ENCODE results near the gene ISG20L2. TPM values are rescaled to one million over a fixed set of nuclear protein-coding genes. Genes with fewer than 3 reads are reported as not detected.

Gene ISG20L2
- total RNA-seq, 1 experiment from 2014 or later, result 18.4 TPM

DNA sequence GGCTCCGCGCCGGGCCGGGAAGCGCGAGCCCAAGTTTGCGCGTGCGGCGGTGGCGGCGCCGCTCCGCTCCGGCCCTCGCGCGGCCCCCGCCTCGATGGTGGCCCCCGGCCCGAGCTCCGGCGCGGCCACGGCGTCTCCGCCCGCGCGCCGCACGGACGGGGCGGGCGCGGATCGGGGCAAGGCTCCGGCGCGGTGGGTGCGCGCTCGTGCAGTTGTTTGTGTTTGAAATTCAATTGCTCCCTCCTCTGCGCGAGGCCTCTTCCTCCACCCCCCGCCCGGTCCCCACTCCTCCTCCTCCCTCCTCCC, 22.8 kb upstream of the ISG20L2 start, which contains the start of gene HDGF:
Gene HDGF (minus strand): TSS at position 225 of the 306 bp plus-strand sequence. CDS start 246 bp downstream, outside the sequence.
- H3K9ac ChIP-seq (ENCODE audit: low read length), result peak within 1 kb of the TSS; percentile 94
- no peaks in the 10 kb centered on the region for H3K27me3 ChIP-seq (ENCODE audit: low read length)
- H3K4me2 ChIP-seq (ENCODE audit: low read depth, low read length, poor library complexity, severe bottlenecking), result peak within 1 kb of the TSS; percentile 91
- H3K79me2 ChIP-seq (ENCODE audit: low read length), result peaks cover 63% of the 10 kb centered on the region
- peak within 1 kb of the TSS; percentile 92 for H3K27ac ChIP-seq (ENCODE audit: low read length)
- peaks cover 51% of the 10 kb centered on the region for H3K4me1 ChIP-seq (ENCODE audit: low read length)
- peaks cover 16% of the 10 kb centered on the region for H4K20me1 ChIP-seq (ENCODE audit: insufficient read depth, low read depth, low read length)
- 0 out of 2 replicates have a peak, but pooled peaks cover under 1% of the 10 kb centered on the region for H3K36me3 ChIP-seq (ENCODE audit: insufficient read depth, low read length)
- H3K4me3 ChIP-seq (ENCODE audit: low read length), result peak within 1 kb of the TSS; percentile 94
- H2AFZ ChIP-seq (ENCODE audit: low read length), result peak within 1 kb of the TSS; percentile 51; the same call in 1 of the 2 replicates
- DNase-seq, result no peak
- no peaks in the 10 kb centered on the region for H3K9me2 ChIP-seq (replicated peaks; ENCODE audit: insufficient read depth, low read length)
- H3K9me3 ChIP-seq (ENCODE audit: low read length), result no peaks in the 10 kb centered on the region

DNA sequence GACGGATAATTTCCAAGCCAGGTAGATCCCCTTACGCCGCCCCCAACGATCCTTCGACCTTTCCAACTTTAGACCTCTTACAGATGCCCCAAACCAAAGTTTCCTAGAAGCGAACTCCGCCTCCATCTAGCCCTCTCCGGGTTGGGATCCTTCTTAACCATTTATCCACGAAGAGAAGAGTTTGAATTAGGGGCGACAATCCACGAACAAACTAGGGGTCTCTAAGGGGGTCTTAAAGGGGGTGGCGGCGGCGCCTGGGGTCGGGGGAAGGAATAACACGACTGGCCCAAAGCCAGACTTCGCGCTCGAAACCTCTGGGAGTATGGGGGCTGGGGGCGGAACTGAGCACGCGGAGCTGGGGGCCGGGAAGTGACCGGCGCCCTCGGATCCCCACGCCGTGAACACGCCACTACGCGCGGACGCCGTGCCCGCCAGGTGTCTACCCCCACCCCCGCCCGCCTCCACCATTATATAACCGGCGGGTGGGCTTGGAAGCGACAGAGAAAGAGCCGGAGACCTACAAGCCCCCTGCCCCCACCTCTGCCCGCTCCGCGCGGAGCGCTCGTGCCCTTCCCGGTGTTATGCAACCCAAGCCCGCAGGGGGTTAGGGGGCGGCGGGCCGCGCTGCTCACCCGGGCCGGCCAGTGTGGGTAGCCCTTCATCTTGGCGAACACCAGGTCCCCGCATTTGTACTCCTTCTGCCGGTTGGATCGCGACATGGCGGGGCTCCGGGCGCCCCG, 22.3 kb upstream of the ISG20L2 start:
- peak overlapping the region; percentile 92 for H3K27ac ChIP-seq (ENCODE audit: low read length)
- DNase-seq, result peak; percentile 84
- H3K9ac ChIP-seq (ENCODE audit: low read length), result peak overlapping the region; percentile 94
- peaks cover 5% of the 10 kb centered on the region; the same call in 1 of the 2 replicates for H3K36me3 ChIP-seq (ENCODE audit: insufficient read depth, low read length)
- peaks cover 68% of the 10 kb centered on the region for H3K79me2 ChIP-seq (ENCODE audit: low read length)
- H2AFZ ChIP-seq (ENCODE audit: low read length), result no peak overlapping the region
- no peaks in the 10 kb centered on the region for H3K9me3 ChIP-seq (ENCODE audit: low read length)
- peak overlapping the region; percentile 94 for H3K4me3 ChIP-seq (ENCODE audit: low read length)
- H3K4me1 ChIP-seq (ENCODE audit: low read length), result peaks cover 56% of the 10 kb centered on the region
- H3K27me3 ChIP-seq (ENCODE audit: low read length), result no peaks in the 10 kb centered on the region
- no peaks in the 10 kb centered on the region for H3K9me2 ChIP-seq (replicated peaks; ENCODE audit: insufficient read depth, low read length)
- peak overlapping the region; percentile 91 for H3K4me2 ChIP-seq (ENCODE audit: low read depth, low read length, poor library complexity, severe bottlenecking)
- peaks cover 21% of the 10 kb centered on the region for H4K20me1 ChIP-seq (ENCODE audit: insufficient read depth, low read depth, low read length)

DNA sequence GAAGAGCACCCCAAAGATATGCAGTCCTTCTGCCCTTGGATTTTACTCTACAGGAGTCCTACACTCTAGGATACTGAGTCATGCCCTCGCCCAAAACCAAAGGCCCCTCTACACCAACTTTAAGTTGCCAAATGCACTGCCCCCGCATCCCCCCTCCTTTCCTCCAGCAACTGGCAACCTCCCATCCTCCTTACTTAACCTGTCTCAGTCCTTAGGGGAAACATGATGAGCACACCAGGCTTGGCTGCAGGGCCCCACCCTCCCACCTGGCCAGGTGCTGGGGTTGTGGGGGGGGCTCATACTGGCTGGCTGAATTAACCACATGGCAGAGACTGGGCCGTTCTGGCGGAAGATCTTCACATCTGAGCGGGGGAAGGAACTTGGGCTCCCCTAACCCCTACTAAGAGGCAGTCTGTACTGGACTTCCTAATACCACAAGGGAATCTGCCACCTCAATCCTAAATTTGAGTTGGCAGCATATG, 21.7 kb upstream of the ISG20L2 start:
- Histone ChIP-seq H3K4me2 (ENCODE audit: low read depth, low read length, poor library complexity, severe bottlenecking) (peak overlapping the region; percentile 91), H2AFZ (ENCODE audit: low read length) (no peak overlapping the region), H3K9ac (ENCODE audit: low read length) (peak overlapping the region; percentile 94), H3K4me1 (ENCODE audit: low read length) (peaks cover 59% of the 10 kb centered on the region), H3K9me2 (replicated peaks; ENCODE audit: insufficient read depth, low read length) (no peaks in the 10 kb centered on the region), H3K9me3 (ENCODE audit: low read length) (no peaks in the 10 kb centered on the region), H3K27me3 (ENCODE audit: low read length) (no peaks in the 10 kb centered on the region), H3K36me3 (ENCODE audit: insufficient read depth, low read length) (peaks cover 10% of the 10 kb centered on the region; the same call in 1 of the 2 replicates), H3K4me3 (ENCODE audit: low read length) (peak overlapping the region; percentile 94), H3K79me2 (ENCODE audit: low read length) (peaks cover 75% of the 10 kb centered on the region), H3K27ac (ENCODE audit: low read length) (peak overlapping the region; percentile 92), H4K20me1 (ENCODE audit: insufficient read depth, low read depth, low read length) (peaks cover 25% of the 10 kb centered on the region)
- DNase-seq, result peak; percentile 84

DNA sequence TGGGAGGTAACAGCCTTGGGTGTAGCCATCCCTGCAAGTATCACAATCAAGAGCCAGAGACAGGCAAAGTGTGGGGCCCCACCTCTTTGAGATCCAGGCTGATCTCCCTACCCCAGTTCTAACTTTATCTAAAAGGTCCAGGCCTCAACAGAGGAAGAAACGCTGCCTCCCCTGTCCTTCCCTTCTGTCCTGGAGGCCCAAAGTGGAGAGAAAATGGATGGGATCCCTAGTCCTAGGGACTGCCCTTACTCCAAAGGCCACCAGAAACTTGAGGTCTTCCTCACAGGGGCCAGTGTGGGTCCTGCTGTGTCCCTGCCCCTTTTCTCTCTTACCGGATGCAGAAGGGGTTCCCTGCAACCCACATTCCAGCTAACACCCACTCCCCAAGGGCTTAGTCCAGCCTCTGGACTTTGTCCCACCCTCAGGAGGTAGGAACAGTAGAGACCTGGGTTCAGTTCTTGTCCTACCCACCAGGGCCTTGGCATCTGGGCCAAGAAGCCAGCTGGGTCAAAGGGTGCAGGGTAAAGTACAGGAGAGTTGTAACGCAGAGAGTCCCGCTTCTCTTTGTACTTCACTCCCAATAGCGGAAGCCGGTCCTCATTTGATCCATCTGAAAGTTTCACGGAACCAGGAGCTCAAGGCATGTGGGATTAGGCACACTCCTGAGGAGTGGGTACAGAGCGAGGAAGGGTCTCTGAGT, 21.0 kb upstream of the ISG20L2 start:
- Histone ChIP-seq H4K20me1 (ENCODE audit: insufficient read depth, low read depth, low read length) (peaks cover 25% of the 10 kb centered on the region), H3K36me3 (ENCODE audit: insufficient read depth, low read length) (peaks cover 10% of the 10 kb centered on the region; the same call in 1 of the 2 replicates), H3K9me2 (replicated peaks; ENCODE audit: insufficient read depth, low read length) (no peaks in the 10 kb centered on the region), H3K27me3 (ENCODE audit: low read length) (no peaks in the 10 kb centered on the region), H3K9me3 (ENCODE audit: low read length) (no peaks in the 10 kb centered on the region), H3K4me2 (ENCODE audit: low read depth, low read length, poor library complexity, severe bottlenecking) (peak overlapping the region; percentile 91), H3K4me1 (ENCODE audit: low read length) (peaks cover 55% of the 10 kb centered on the region), H3K9ac (ENCODE audit: low read length) (peak overlapping the region; percentile 94), H3K4me3 (ENCODE audit: low read length) (peak overlapping the region; percentile 94), H2AFZ (ENCODE audit: low read length) (no peak overlapping the region), H3K79me2 (ENCODE audit: low read length) (peaks cover 81% of the 10 kb centered on the region), H3K27ac (ENCODE audit: low read length) (peak overlapping the region; percentile 92)
- peak; percentile 56 for DNase-seq

DNA sequence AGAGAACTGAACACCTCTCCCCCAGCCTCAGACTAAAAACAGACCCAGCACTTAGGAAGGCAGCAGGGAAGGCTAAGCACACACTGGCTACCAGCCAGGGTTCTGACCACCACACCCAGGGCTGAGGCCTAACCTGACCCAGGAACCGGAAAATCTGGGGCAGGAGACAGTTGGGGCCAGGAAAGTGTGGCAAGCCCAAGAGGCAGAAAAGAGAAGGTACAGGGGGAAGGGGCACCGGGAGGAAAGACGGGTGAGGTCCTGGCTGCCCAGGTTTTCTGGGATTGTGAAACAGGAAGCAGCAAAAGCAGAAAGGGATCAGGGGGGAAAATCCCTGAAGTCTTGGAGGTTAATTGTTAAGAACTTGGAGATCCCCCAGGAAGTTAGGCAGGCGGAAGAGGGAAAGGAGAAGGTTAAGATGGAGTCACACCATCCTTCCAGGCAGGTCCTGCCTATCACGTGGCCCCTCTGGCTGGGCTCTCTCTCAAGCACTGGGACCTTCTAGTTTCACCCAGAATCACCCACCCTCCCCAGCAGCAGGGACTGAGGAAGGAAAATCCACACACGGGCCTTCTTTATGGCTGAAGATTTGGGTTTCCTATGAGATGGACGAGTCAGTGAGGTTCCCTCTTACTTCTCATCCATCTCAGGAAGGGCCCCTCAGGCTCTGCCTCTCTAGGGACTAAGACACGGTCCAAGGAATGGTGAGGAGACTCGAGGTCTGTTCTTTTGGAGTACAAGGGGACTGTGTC, 20.3 kb upstream of the ISG20L2 start:
- peak overlapping the region; percentile 94 for H3K4me3 ChIP-seq (ENCODE audit: low read length)
- H3K4me1 ChIP-seq (ENCODE audit: low read length), result peaks cover 55% of the 10 kb centered on the region
- H3K36me3 ChIP-seq (ENCODE audit: insufficient read depth, low read length), result peaks cover 10% of the 10 kb centered on the region; the same call in 1 of the 2 replicates
- H3K9ac ChIP-seq (ENCODE audit: low read length), result peak overlapping the region; percentile 94
- no peaks in the 10 kb centered on the region for H3K9me3 ChIP-seq (ENCODE audit: low read length)
- no peaks in the 10 kb centered on the region for H3K9me2 ChIP-seq (replicated peaks; ENCODE audit: insufficient read depth, low read length)
- peaks cover 81% of the 10 kb centered on the region for H3K79me2 ChIP-seq (ENCODE audit: low read length)
- H3K27me3 ChIP-seq (ENCODE audit: low read length), result no peaks in the 10 kb centered on the region
- peak overlapping the region; percentile 92 for H3K27ac ChIP-seq (ENCODE audit: low read length)
- H2AFZ ChIP-seq (ENCODE audit: low read length), result no peak overlapping the region
- H4K20me1 ChIP-seq (ENCODE audit: insufficient read depth, low read depth, low read length), result peaks cover 25% of the 10 kb centered on the region
- H3K4me2 ChIP-seq (ENCODE audit: low read depth, low read length, poor library complexity, severe bottlenecking), result peak overlapping the region; percentile 91
- no peak for DNase-seq

DNA sequence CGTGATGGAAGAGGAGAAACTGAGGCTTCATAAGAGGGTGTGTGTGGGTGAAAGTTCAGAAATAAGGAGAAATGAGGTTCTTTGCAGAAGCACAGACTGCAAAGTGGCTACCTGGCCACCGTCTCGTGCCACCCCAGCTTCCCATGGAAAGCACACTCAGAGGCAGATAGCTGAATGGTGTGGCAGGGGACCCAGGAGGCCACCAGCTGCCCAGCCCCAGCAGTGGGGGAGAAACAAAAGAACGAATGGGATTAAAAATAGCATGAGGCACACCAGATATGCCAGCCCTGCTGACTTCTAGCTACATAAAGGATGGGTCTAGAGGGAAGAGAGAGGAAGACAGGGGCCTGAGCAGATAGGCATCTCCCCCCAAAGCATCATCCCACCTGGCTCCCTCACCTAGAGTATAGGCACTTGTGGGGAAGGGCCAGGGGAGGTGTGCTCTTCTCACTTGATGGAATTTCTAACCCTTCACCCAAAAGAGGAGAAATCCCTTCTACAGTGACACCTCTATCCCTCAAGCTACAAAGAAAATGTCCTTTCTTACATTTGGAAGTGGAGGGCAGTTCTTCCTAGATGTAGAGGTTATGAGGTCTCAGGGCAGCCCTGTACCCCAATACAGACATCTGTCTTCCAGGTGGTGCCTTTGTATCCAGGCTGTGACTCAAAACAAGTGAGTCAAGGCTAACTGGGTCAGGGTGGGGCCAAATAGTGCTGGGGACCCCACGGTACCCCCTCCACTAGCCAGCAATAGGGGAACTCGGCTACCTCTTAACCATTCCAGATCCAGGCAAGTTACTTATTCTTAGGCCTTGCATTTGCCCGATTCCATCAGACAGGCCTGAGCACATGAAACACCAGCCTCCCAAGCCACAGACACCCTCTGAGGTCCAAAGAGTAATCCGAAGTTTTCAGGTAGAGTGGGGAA, 19.4 kb upstream of the ISG20L2 start:
- Histone ChIP-seq H4K20me1 (ENCODE audit: insufficient read depth, low read depth, low read length) (peaks cover 25% of the 10 kb centered on the region), H2AFZ (ENCODE audit: low read length) (no peak overlapping the region), H3K79me2 (ENCODE audit: low read length) (peaks cover 78% of the 10 kb centered on the region), H3K9ac (ENCODE audit: low read length) (peak overlapping the region; percentile 94), H3K27ac (ENCODE audit: low read length) (peak overlapping the region; percentile 92), H3K4me2 (ENCODE audit: low read depth, low read length, poor library complexity, severe bottlenecking) (peak overlapping the region; percentile 91), H3K4me1 (ENCODE audit: low read length) (peaks cover 52% of the 10 kb centered on the region), H3K27me3 (ENCODE audit: low read length) (no peaks in the 10 kb centered on the region), H3K9me3 (ENCODE audit: low read length) (no peaks in the 10 kb centered on the region), H3K9me2 (replicated peaks; ENCODE audit: insufficient read depth, low read length) (no peaks in the 10 kb centered on the region), H3K36me3 (ENCODE audit: insufficient read depth, low read length) (peaks cover 10% of the 10 kb centered on the region; the same call in 1 of the 2 replicates), H3K4me3 (ENCODE audit: low read length) (peak overlapping the region; percentile 94)
- no peak for DNase-seq

Data from Karpas-422 (cell line).